Brain microvascular endothelial cell (primary cell): ENCODE measurements around the gene HOXB5.

ENCODE experiments used
- DNase-seq: peaks from one replicate; pipeline ENCODE4 v3.0.0-alpha.2; 2020
- H3K27ac ChIP-seq: fragments of 250-450 bp; sonication (Bioruptor Pico); 2 replicates; pipeline ENCODE4 v1.5.1; 2020; ENCODE audit warnings: mild to moderate bottlenecking, moderate library complexity
- H3K27me3 ChIP-seq: fragments of 250-450 bp; sonication (Bioruptor Pico); replicated peaks from 2 replicates; pipeline ENCODE4 v1.5.1; 2020; ENCODE audit warnings: mild to moderate bottlenecking
- H3K36me3 ChIP-seq: fragments of 250-450 bp; sonication (Bioruptor Pico); replicated peaks from 2 replicates; pipeline ENCODE4 v1.5.1; 2020; ENCODE audit warnings: mild to moderate bottlenecking
- H3K4me3 ChIP-seq: 2 replicates; pipeline ENCODE4 v1.5.1; 2011; ENCODE audit warnings: low read depth, mild to moderate bottlenecking, control low read depth, low read length, moderate library complexity
- CTCF ChIP-seq: IDR thresholded peaks from 2 replicates; pipeline ENCODE4 v1.5.1; 2011; ENCODE audit warnings: low read depth, mild to moderate bottlenecking, moderate library complexity, low read length, control low read depth, inconsistent platforms; ENCODE audit errors: missing control alignments
- in situ Hi-C: cut with HindIII; loops from 2 replicates; pipeline ENCODE4 v1.10.0; 2017; ENCODE audit warnings: low sequenced_read_pairs, low pct_ligation_motif_present

Gene HOXB5

GRCh38 chr17:48621410-48622392 is 28.1 kb upstream of the HOXB5 start:
- Histone ChIP-seq H3K27me3 (peaks cover 95% of the 10 kb centered on the region), H3K27ac (no peak overlapping the region), H3K36me3 (no peaks in the 10 kb centered on the region), H3K4me3 (no peak overlapping the region)
- no peak for TF ChIP-seq CTCF
- no peak for DNase-seq
- in situ Hi-C loops = no loop called here

GRCh38 chr17:48620461-48621139 is 27.0 kb upstream of the HOXB5 start:
- Histone ChIP-seq H3K36me3 (no peaks in the 10 kb centered on the region), H3K4me3 (no peak overlapping the region), H3K27me3 (peaks cover 97% of the 10 kb centered on the region), H3K27ac (no peak overlapping the region)
- in situ Hi-C loops = no loop called here
- no peak for DNase-seq
- TF ChIP-seq CTCF = no peak

- no peak overlapping the region for H3K4me3 ChIP-seq
- in situ Hi-C loops = no loop called here
- TF ChIP-seq CTCF = no peak
- no peaks in the 10 kb centered on the region for H3K36me3 ChIP-seq
- H3K27me3 ChIP-seq = peaks cover 95% of the 10 kb centered on the region
- H3K27ac ChIP-seq = no peak overlapping the region
- no peak for DNase-seq
Observed at GRCh38 chr17:48619826-48620449, 26.4 kb upstream of the HOXB5 start.

- DNase-seq = peak; percentile 60
- Histone ChIP-seq H3K27me3 (peaks cover 89% of the 10 kb centered on the region), H3K36me3 (no peaks in the 10 kb centered on the region), H3K4me3 (no peak overlapping the region), H3K27ac (no peak overlapping the region)
- in situ Hi-C loops = no loop called here
- TF ChIP-seq CTCF = peak; percentile 94
Observed at GRCh38 chr17:48618256-48618896, 24.8 kb upstream of the HOXB5 start.

- H3K27me3 ChIP-seq = peaks cover 87% of the 10 kb centered on the region
- TF ChIP-seq CTCF = no peak
- H3K36me3 ChIP-seq = no peaks in the 10 kb centered on the region
- no peak overlapping the region for H3K4me3 ChIP-seq
- no peak for DNase-seq
- no peak overlapping the region for H3K27ac ChIP-seq
- in situ Hi-C loops = no loop called here
Observed at GRCh38 chr17:48617471-48618255, 24.1 kb upstream of the HOXB5 start.
